Right ventricle myocardium superior (tissue), 1 donor: Measurements from ENCODE around the gene KRT77. TPM values are rescaled to one million over a fixed set of nuclear protein-coding genes. Genes with fewer than 3 reads are reported as not detected.
"Not testable (repeated sequence)": the region's sequence is repeated elsewhere in the genome, so short reads cannot be mapped to it uniquely, and the experiment has no call there.

Experiments
- ATAC-seq: fragments of 200-7000 bp; cut with Tn5 transposase; one replicate; pipeline ENCODE4 v1.9.1; 2020; ENCODE audit warnings: mild to moderate bottlenecking; ENCODE audit not compliant: poor library complexity
- DNase-seq: peaks from one replicate; pipeline ENCODE4 v3.0.0-alpha.2; 2020
- intact Hi-C: fragments of 100-400 bp; cut with DNase I; formaldehyde crosslinking; loops from one replicate; pipeline ENCODE4 v1.11.2; 2022
- total RNA-seq: library from RNA; stranded (reverse); fragmentation: NEBNext Ultra II Directional; extraction: Animal tissue kit (Norgen Biotek cat#: 25700); gene quantifications from one replicate; pipeline ENCODE4 v1.2.1, GENCODE V29; 2021
- donor health status: DM: no; HTN: yes; CAD: no; lungs with severe emphysema.

The KRT77 gene
- total RNA-seq, 1 donor from 2014 or later: not detected

GRCh38 chr12:52727037-52727436, 23.7 kb upstream of the KRT77 start:
- ATAC-seq: no peak
- intact Hi-C loops: no loop called here
- DNase-seq: no peak

- intact Hi-C loops: no loop called here
- ATAC-seq (no peak), DNase-seq (no peak)
These were observed 23.1 kb upstream of the KRT77 start for GRCh38 chr12:52726451-52726850.

- DNase-seq: no peak
- no peak for ATAC-seq
- intact Hi-C loops: no loop called here
These were observed 21.1 kb upstream of the KRT77 start for GRCh38 chr12:52724384-52724783.

GRCh38 chr12:52722680-52723079, 19.4 kb upstream of the KRT77 start:
- intact Hi-C loops: no loop called here
- ATAC-seq (no peak), DNase-seq (no peak)

GRCh38 chr12:52721838-52722470, 18.6 kb upstream of the KRT77 start:
- DNase-seq: no peak
- ATAC-seq: no peak
- intact Hi-C loops: no loop called here

GRCh38 chr12:52720365-52720886, 17.1 kb upstream of the KRT77 start:
- intact Hi-C loops: no loop called here
- DNase-seq (no peak), ATAC-seq (no peak)

- intact Hi-C loops: no loop called here
- DNase-seq (no peak), ATAC-seq (no peak)
These were observed 12.7 kb upstream of the KRT77 start for GRCh38 chr12:52716061-52716460.

- no peak for DNase-seq
- ATAC-seq: no peak
- intact Hi-C loops: no loop called here
These were observed 12.1 kb upstream of the KRT77 start for GRCh38 chr12:52715416-52715815.

GRCh38 chr12:52714887-52715281, 11.6 kb upstream of the KRT77 start:
- no peak for ATAC-seq
- no peak for DNase-seq
- intact Hi-C loops: no loop called here

GRCh38 chr12:52713960-52714886, 10.9 kb upstream of the KRT77 start:
- ATAC-seq: peak; percentile 29
- intact Hi-C loops: no loop called here
- no peak for DNase-seq

- intact Hi-C loops, DNase-seq, ATAC-seq: not testable (repeated sequence)
These were observed 8.8 kb upstream of the KRT77 start for GRCh38 chr12:52712122-52712521.

- intact Hi-C loops: no loop called here
- no peak for ATAC-seq
- no peak for DNase-seq
These were observed 7.4 kb upstream of the KRT77 start for GRCh38 chr12:52710730-52711129.

GRCh38 chr12:52708010-52708409, 4.7 kb upstream of the KRT77 start:
- no peak for ATAC-seq

GRCh38 chr12:52704464-52704863, 1.1 kb upstream of the KRT77 start:
- DNase-seq (no peak), ATAC-seq (no peak)
- intact Hi-C loops: no loop called here

More at GRCh38 chr12:52708010-52708409, 4.7 kb upstream of the KRT77 start:
- intact Hi-C loops: no loop called here
- DNase-seq: no peak

- no peak for ATAC-seq
- DNase-seq: no peak
- intact Hi-C loops: no loop called here
These were observed 554 bp upstream of the KRT77 start for GRCh38 chr12:52703878-52704277.

GRCh38 chr12:52702338-52702737, 986 bp downstream of the KRT77 start:
- ATAC-seq (no peak), DNase-seq (no peak)
- intact Hi-C loops: no loop called here

GRCh38 chr12:52701281-52701680, 2.0 kb downstream of the KRT77 start:
- intact Hi-C loops: no loop called here
- ATAC-seq (no peak), DNase-seq (no peak)

GRCh38 chr12:52699960-52700359, 3.4 kb downstream of the KRT77 start:
- ATAC-seq (peak; percentile 47), DNase-seq (no peak)
- intact Hi-C loops: no loop called here

GRCh38 chr12:52699373-52699772, 4.0 kb downstream of the KRT77 start:
- intact Hi-C loops: no loop called here
- peak; percentile 6 for ATAC-seq

More at GRCh38 chr12:52699373-52699772, 4.0 kb downstream of the KRT77 start:
- no peak for DNase-seq
